GM23338 (cell line): ENCODE measurements around the gene SOST. TPM values are rescaled to one million over a fixed set of nuclear protein-coding genes. Genes with fewer than 3 reads are reported as not detected.

Source experiments
- ATAC-seq: fragments of 200-7000 bp; cut with Tn5 transposase; 3 replicates; pipeline ENCODE4 v1.9.1; 2020
- DNase-seq: peaks from one replicate; pipeline ENCODE4 v3.0.0-alpha.2; 2015; ENCODE audit warnings: low spot score
- H2AFZ ChIP-seq: fragments of 200-600 bp; sonication (generic); 2 replicates; pipeline ENCODE4 v1.8.0; 2016; ENCODE audit warnings: antibody characterized with exemption, mild to moderate bottlenecking, moderate library complexity
- H3F3A ChIP-seq: fragments of 200-600 bp; sonication (generic); replicated peaks from 2 replicates; pipeline ENCODE4 v1.8.0; 2017; ENCODE audit warnings: antibody characterized with exemption, mixed run types, low read depth
- H3K27ac ChIP-seq: fragments of 200-600 bp; sonication (generic); 2 replicates; pipeline ENCODE4 v1.6.1; 2016; ENCODE audit warnings: low read depth
- H3K27me3 ChIP-seq: fragments of 200-600 bp; sonication (generic); 2 replicates; pipeline ENCODE4 v1.8.0; 2016; ENCODE audit warnings: mild to moderate bottlenecking, mixed run types, moderate library complexity; ENCODE audit not compliant: insufficient read depth
- H3K36me3 ChIP-seq: fragments of 200-600 bp; sonication (generic); 2 replicates; pipeline ENCODE4 v1.8.0; 2016; ENCODE audit warnings: mild to moderate bottlenecking; ENCODE audit not compliant: insufficient read depth
- H3K4me1 ChIP-seq: fragments of 200-600 bp; sonication (generic); 2 replicates; pipeline ENCODE4 v1.8.0; 2016; ENCODE audit warnings: mild to moderate bottlenecking, moderate library complexity; ENCODE audit not compliant: insufficient read depth
- H3K4me2 ChIP-seq: fragments of 200-600 bp; sonication (generic); 2 replicates; pipeline ENCODE4 v1.7.1; 2017; ENCODE audit warnings: mixed run types
- H3K4me3 ChIP-seq: fragments of 200-600 bp; sonication (generic); 2 replicates; pipeline ENCODE4 v1.6.1; 2016; ENCODE audit warnings: mixed run types
- H3K79me2 ChIP-seq: fragments of 200-600 bp; sonication (generic); replicated peaks from 2 replicates; pipeline ENCODE4 v1.8.0; 2017; ENCODE audit warnings: mild to moderate bottlenecking; ENCODE audit not compliant: insufficient read depth
- H3K9me2 ChIP-seq: fragments of 200-600 bp; sonication (generic); 2 replicates; pipeline ENCODE4 v1.8.0; 2017; ENCODE audit not compliant: insufficient read depth
- H4K20me1 ChIP-seq: fragments of 200-600 bp; sonication (generic); replicated peaks from 2 replicates; pipeline ENCODE4 v1.8.0; 2017; ENCODE audit warnings: mild to moderate bottlenecking; ENCODE audit not compliant: insufficient read depth
- H3K27ac Mint-ChIP-seq: 2 replicates; pipeline ENCODE4 v1.8.0; 2020; ENCODE audit warnings: inconsistent platforms, mild to moderate bottlenecking, moderate library complexity, mixed read lengths
- H3K27me3 Mint-ChIP-seq: 3 replicates; pipeline ENCODE4 v1.8.0; 2022; ENCODE audit warnings: low read depth, mild to moderate bottlenecking, moderate library complexity, mixed read lengths, inconsistent platforms; ENCODE audit not compliant: insufficient read depth, poor library complexity
- H3K36me3 Mint-ChIP-seq: 3 replicates; pipeline ENCODE4 v1.8.0; 2021; ENCODE audit warnings: low read depth, mild to moderate bottlenecking, inconsistent platforms, moderate library complexity, mixed read lengths
- H3K4me1 Mint-ChIP-seq: 3 replicates; pipeline ENCODE4 v1.8.0; 2020; ENCODE audit warnings: mild to moderate bottlenecking, inconsistent platforms, mixed read lengths
- H3K4me3 Mint-ChIP-seq: 3 replicates; pipeline ENCODE4 v1.8.0; 2021; ENCODE audit warnings: moderate library complexity, mild to moderate bottlenecking, inconsistent platforms, mixed read lengths
- H3K9me3 Mint-ChIP-seq: 3 replicates; pipeline ENCODE4 v1.8.0; 2020; ENCODE audit warnings: moderate library complexity, mild to moderate bottlenecking, inconsistent platforms, mixed read lengths
- CREB1 ChIP-seq: fragments of 250-450 bp; sonication (Bioruptor Pico); IDR thresholded peaks from 2 replicates; pipeline ENCODE4 v1.5.0; 2020; ENCODE audit warnings: low read depth, mild to moderate bottlenecking, moderate library complexity
- EZH2 ChIP-seq: fragments of 200-600 bp; sonication (generic); IDR thresholded peaks from one replicate; pipeline ENCODE4 v1.8.0; 2017; ENCODE audit warnings: antibody characterized with exemption, mild to moderate bottlenecking, low read depth; ENCODE audit not compliant: unreplicated experiment
- EZH2phosphoT487 ChIP-seq: fragments of 200-600 bp; sonication (generic); IDR thresholded peaks from one replicate; pipeline ENCODE4 v1.8.1; 2018; ENCODE audit warnings: antibody characterized with exemption; ENCODE audit not compliant: unreplicated experiment
- JUNB ChIP-seq: IDR thresholded peaks from one replicate; pipeline ENCODE4 v1.6.1; 2016; ENCODE audit warnings: antibody characterized with exemption; ENCODE audit not compliant: unreplicated experiment
- NANOG ChIP-seq: IDR thresholded peaks from 2 replicates; pipeline ENCODE4 v1.6.1; 2016; ENCODE audit warnings: antibody characterized with exemption, borderline replicate concordance
- POLR2AphosphoS5 ChIP-seq: IDR thresholded peaks from 2 replicates; pipeline ENCODE4 v1.6.1; 2016; ENCODE audit warnings: antibody characterized with exemption, low read depth
- STAT1 ChIP-seq: IDR thresholded peaks from one replicate; pipeline ENCODE4 v1.6.1; 2016; ENCODE audit warnings: antibody characterized with exemption; ENCODE audit not compliant: unreplicated experiment
- ZNF114 ChIP-seq: fragments of 250-450 bp; sonication (Bioruptor Pico); IDR thresholded peaks from 2 replicates; pipeline ENCODE4 v1.5.0; 2020; ENCODE audit warnings: mild to moderate bottlenecking, moderate library complexity
- ZNF331 ChIP-seq: fragments of 250-450 bp; sonication (Bioruptor Pico); IDR thresholded peaks from 2 replicates; pipeline ENCODE4 v1.5.0; 2020; ENCODE audit warnings: low read depth, mild to moderate bottlenecking, moderate library complexity
- polyA plus RNA-seq: library from polyadenylated mRNA; unstranded; fragments of >200 nt; fragmentation: Nextera tagmentation; extraction: Ambion mirVana; gene quantifications from 2 replicates; pipeline ENCODE4 v1.2.1, GENCODE V29; 2016
- total RNA-seq: library from RNA; depleted of rRNA; stranded (reverse); fragments of >200 nt; shearing (Covaris generic); gene quantifications from 2 replicates; pipeline ENCODE4 v1.2.3, GENCODE V29; 2014
- TF ChIP-seq, protein P1 (sequence below), 2 experiments: fragments of 200-600 bp in 1 of 2; sonication (generic) in 1 of 2; conservative IDR thresholded peaks; 2 replicates each; pipeline versions ENCODE4 v1.5.1 to v1.6.1; 2016 to 2017; ENCODE audit warnings: antibody characterized with exemption in 2 of 2, low read depth in 2 of 2, mild to moderate bottlenecking in 2 of 2, moderate library complexity in 1 of 2
- TF ChIP-seq, protein P2 (sequence below): IDR thresholded peaks from 2 replicates; pipeline ENCODE4 v1.6.1; 2016; ENCODE audit warnings: antibody characterized with exemption
- TF ChIP-seq, protein P3 (sequence below): fragments of 250-450 bp; sonication (Bioruptor Pico); IDR thresholded peaks from 2 replicates; pipeline ENCODE4 v1.5.0; 2020; ENCODE audit warnings: mild to moderate bottlenecking, moderate library complexity

SOST gene
- total and polyA plus RNA-seq, 2 experiments from 2014 or later, result not detected

DNA sequence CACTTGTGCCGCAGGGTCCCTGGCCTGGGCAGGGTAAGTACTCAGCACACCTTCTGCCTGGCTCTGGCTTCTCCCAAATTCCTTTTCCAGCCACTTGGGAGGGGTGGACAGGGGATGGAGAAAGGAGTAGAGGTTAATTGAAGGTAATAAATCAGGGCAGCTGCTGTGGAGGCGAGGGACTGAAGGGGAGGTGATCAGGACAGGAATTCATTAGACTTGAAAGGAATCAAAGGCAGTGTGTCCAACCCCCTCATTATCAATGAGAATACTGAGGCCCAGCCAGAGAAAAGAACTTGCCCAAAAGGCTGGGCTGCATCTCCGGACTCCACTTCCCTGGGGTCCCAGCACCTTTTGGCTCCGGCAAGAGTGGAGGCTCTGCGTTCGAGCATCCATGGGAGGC lies 2.4 kb downstream of the SOST start (continued):
- TF ChIP-seq CREB1, result no peak
- TF ChIP-seq STAT1, result no peak
- no peak for TF ChIP-seq EZH2
- TF ChIP-seq, protein P1, sequence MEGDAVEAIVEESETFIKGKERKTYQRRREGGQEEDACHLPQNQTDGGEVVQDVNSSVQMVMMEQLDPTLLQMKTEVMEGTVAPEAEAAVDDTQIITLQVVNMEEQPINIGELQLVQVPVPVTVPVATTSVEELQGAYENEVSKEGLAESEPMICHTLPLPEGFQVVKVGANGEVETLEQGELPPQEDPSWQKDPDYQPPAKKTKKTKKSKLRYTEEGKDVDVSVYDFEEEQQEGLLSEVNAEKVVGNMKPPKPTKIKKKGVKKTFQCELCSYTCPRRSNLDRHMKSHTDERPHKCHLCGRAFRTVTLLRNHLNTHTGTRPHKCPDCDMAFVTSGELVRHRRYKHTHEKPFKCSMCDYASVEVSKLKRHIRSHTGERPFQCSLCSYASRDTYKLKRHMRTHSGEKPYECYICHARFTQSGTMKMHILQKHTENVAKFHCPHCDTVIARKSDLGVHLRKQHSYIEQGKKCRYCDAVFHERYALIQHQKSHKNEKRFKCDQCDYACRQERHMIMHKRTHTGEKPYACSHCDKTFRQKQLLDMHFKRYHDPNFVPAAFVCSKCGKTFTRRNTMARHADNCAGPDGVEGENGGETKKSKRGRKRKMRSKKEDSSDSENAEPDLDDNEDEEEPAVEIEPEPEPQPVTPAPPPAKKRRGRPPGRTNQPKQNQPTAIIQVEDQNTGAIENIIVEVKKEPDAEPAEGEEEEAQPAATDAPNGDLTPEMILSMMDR (conservative IDR thresholded peaks at IDR 0.05; ENCODE audit: low read depth in 2 of 2), result no peak

DNA sequence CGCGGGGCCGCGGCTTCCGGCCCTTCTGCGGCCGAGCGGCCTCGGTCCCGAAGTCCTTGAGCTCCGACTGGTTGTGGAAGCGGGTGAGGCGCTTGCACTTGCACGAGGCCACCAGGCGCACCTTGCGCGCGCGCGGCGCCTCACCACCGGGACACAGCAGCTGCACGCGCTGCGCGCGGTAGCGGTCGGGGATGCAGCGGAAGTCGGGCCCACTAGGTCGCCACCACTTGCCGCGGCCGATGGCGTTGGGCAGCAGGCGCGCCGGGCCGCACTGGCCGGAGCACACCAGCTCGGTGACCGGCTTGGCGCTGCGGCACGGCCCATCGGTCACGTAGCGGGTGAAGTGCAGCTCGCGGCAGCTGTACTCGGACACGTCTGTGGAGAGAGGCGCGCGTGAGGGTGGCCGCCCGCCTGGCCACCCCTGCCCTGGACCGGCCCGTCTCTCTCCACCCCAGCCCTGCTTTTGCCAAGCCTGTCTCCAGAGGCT lies 3.2 kb downstream of the SOST start:
- no peak overlapping the region for H3K27ac ChIP-seq
- Mint-ChIP-seq H3K4me3 (peak overlapping the region; percentile 64), H3K4me1 (peaks cover 42% of the 10 kb centered on the region), H3K27me3 (peaks cover 22% of the 10 kb centered on the region), H3K27ac (no peak overlapping the region), H3K9me3 (no peaks in the 10 kb centered on the region), H3K36me3 (no peaks in the 10 kb centered on the region)
- peaks cover 25% of the 10 kb centered on the region for H3K4me1 ChIP-seq
- peaks cover 30% of the 10 kb centered on the region for H3K27me3 ChIP-seq
- H3K4me3 ChIP-seq, result peak overlapping the region; percentile 54
- no peaks in the 10 kb centered on the region for H3K79me2 ChIP-seq
- H3F3A ChIP-seq, result peaks cover 7% of the 10 kb centered on the region; the same call in 1 of the 2 replicates
- H3K9me2 ChIP-seq, result no peaks in the 10 kb centered on the region
- ATAC-seq (peak; percentile 80), DNase-seq (peak; percentile 87)
- TF ChIP-seq CREB1, result no peak
- no peak for TF ChIP-seq JUNB
- 0 out of 2 replicates have a peak, but pooled peaks have one; percentile 17 for TF ChIP-seq POLR2AphosphoS5
- H3K4me2 ChIP-seq, result peak overlapping the region; percentile 82
- peak overlapping the region; percentile 100 for H2AFZ ChIP-seq
- no peaks in the 10 kb centered on the region for H4K20me1 ChIP-seq
- no peaks in the 10 kb centered on the region for H3K36me3 ChIP-seq

DNA sequence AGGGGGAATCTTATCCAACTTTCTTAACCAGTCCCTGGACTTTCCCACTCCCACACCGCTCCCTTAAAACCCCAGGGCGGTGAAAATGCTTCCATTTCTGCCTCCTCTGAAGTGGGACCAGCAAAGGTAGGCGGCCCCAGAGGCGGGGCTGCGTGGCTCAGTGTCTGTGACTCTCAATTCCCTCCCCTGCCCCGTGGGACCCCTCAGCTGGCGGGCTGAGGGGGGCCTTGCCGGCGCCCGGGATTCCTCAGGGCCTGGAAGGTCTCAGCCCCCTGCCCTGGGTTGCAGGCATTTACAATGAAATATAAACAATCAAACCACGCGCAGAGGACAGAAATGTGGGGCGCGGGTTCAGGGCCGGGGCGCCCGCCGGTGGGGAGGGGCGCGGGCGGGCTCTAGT lies 3.6 kb downstream of the SOST start:
- Histone ChIP-seq H3K9me2 (no peaks in the 10 kb centered on the region), H3K27me3 (peaks cover 30% of the 10 kb centered on the region), H3K4me3 (peak overlapping the region; percentile 54), H3K36me3 (no peaks in the 10 kb centered on the region), H2AFZ (peak overlapping the region; percentile 100), H3K4me1 (peaks cover 23% of the 10 kb centered on the region), H4K20me1 (no peaks in the 10 kb centered on the region), H3K79me2 (no peaks in the 10 kb centered on the region), H3F3A (peaks cover 7% of the 10 kb centered on the region; the same call in 1 of the 2 replicates), H3K4me2 (peak overlapping the region; percentile 82), H3K27ac (no peak overlapping the region)
- Mint-ChIP-seq H3K27ac (no peak overlapping the region), H3K27me3 (peaks cover 21% of the 10 kb centered on the region), H3K36me3 (no peaks in the 10 kb centered on the region), H3K4me3 (peak overlapping the region; percentile 36; the same call in 2 of the 3 replicates), H3K4me1 (peaks cover 40% of the 10 kb centered on the region), H3K9me3 (no peaks in the 10 kb centered on the region)
- ATAC-seq (peak; percentile 8; the same call in 2 of the 3 replicates), DNase-seq (no peak)
- TF ChIP-seq NANOG, result no peak
- no peak for TF ChIP-seq CREB1
- no peak for TF ChIP-seq EZH2phosphoT487
- no peak for TF ChIP-seq ZNF331 (CRISPR knock-in tag)
- TF ChIP-seq, protein P2, sequence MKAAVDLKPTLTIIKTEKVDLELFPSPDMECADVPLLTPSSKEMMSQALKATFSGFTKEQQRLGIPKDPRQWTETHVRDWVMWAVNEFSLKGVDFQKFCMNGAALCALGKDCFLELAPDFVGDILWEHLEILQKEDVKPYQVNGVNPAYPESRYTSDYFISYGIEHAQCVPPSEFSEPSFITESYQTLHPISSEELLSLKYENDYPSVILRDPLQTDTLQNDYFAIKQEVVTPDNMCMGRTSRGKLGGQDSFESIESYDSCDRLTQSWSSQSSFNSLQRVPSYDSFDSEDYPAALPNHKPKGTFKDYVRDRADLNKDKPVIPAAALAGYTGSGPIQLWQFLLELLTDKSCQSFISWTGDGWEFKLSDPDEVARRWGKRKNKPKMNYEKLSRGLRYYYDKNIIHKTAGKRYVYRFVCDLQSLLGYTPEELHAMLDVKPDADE, result no peak
- no peak for TF ChIP-seq STAT1
- TF ChIP-seq ZNF114 (CRISPR knock-in tag), result no peak
- TF ChIP-seq EZH2, result no peak
- TF ChIP-seq, protein P3, sequence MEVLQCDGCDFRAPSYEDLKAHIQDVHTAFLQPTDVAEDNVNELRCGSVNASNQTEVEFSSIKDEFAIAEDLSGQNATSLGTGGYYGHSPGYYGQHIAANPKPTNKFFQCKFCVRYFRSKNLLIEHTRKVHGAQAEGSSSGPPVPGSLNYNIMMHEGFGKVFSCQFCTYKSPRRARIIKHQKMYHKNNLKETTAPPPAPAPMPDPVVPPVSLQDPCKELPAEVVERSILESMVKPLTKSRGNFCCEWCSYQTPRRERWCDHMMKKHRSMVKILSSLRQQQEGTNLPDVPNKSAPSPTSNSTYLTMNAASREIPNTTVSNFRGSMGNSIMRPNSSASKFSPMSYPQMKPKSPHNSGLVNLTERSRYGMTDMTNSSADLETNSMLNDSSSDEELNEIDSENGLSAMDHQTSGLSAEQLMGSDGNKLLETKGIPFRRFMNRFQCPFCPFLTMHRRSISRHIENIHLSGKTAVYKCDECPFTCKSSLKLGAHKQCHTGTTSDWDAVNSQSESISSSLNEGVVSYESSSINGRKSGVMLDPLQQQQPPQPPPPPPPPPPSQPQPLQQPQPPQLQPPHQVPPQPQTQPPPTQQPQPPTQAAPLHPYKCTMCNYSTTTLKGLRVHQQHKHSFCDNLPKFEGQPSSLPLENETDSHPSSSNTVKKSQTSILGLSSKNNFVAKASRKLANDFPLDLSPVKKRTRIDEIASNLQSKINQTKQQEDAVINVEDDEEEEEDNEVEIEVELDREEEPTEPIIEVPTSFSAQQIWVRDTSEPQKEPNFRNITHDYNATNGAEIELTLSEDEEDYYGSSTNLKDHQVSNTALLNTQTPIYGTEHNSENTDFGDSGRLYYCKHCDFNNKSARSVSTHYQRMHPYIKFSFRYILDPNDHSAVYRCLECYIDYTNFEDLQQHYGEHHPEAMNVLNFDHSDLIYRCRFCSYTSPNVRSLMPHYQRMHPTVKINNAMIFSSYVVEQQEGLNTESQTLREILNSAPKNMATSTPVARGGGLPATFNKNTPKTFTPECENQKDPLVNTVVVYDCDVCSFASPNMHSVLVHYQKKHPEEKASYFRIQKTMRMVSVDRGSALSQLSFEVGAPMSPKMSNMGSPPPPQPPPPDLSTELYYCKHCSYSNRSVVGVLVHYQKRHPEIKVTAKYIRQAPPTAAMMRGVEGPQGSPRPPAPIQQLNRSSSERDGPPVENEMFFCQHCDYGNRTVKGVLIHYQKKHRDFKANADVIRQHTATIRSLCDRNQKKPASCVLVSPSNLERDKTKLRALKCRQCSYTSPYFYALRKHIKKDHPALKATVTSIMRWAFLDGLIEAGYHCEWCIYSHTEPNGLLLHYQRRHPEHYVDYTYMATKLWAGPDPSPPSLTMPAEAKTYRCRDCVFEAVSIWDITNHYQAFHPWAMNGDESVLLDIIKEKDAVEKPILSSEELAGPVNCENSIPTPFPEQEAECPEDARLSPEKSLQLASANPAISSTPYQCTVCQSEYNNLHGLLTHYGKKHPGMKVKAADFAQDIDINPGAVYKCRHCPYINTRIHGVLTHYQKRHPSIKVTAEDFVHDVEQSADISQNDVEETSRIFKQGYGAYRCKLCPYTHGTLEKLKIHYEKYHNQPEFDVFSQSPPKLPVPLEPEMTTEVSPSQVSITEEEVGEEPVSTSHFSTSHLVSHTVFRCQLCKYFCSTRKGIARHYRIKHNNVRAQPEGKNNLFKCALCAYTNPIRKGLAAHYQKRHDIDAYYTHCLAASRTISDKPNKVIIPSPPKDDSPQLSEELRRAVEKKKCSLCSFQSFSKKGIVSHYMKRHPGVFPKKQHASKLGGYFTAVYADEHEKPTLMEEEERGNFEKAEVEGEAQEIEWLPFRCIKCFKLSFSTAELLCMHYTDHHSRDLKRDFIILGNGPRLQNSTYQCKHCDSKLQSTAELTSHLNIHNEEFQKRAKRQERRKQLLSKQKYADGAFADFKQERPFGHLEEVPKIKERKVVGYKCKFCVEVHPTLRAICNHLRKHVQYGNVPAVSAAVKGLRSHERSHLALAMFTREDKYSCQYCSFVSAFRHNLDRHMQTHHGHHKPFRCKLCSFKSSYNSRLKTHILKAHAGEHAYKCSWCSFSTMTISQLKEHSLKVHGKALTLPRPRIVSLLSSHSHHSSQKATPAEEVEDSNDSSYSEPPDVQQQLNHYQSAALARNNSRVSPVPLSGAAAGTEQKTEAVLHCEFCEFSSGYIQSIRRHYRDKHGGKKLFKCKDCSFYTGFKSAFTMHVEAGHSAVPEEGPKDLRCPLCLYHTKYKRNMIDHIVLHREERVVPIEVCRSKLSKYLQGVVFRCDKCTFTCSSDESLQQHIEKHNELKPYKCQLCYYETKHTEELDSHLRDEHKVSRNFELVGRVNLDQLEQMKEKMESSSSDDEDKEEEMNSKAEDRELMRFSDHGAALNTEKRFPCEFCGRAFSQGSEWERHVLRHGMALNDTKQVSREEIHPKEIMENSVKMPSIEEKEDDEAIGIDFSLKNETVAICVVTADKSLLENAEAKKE, result no peak
